ENCODE measurements around the gene PLBD1.

Gene PLBD1

DNA sequence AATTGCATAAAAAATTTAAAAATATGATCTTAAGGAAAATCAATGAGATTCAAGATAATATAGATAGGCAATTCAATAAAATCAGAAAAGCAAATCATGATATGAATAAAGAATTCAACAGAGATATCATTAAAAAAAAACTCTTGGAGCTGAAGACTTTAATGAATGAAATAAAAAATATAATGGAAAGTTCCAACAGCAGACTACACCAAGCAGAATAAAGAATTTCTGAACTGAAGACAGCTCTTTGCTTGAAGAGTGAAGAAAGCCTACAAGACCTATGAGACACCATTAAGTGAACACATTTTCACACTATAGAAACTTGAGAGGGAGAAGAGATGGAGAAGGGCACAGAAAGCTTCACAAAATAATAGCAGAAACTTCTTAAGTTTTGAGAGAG is 45.9 kb downstream of the PLBD1 start:
- no peak for DNase-seq (ENCODE audit: low read depth in 1 of 2, low spot score in 1 of 2)
- TF ChIP-seq POLR2AphosphoS5 (IDR thresholded peaks at IDR 0.05; ENCODE audit: low read depth), result no peak
- TF ChIP-seq, protein P1, sequence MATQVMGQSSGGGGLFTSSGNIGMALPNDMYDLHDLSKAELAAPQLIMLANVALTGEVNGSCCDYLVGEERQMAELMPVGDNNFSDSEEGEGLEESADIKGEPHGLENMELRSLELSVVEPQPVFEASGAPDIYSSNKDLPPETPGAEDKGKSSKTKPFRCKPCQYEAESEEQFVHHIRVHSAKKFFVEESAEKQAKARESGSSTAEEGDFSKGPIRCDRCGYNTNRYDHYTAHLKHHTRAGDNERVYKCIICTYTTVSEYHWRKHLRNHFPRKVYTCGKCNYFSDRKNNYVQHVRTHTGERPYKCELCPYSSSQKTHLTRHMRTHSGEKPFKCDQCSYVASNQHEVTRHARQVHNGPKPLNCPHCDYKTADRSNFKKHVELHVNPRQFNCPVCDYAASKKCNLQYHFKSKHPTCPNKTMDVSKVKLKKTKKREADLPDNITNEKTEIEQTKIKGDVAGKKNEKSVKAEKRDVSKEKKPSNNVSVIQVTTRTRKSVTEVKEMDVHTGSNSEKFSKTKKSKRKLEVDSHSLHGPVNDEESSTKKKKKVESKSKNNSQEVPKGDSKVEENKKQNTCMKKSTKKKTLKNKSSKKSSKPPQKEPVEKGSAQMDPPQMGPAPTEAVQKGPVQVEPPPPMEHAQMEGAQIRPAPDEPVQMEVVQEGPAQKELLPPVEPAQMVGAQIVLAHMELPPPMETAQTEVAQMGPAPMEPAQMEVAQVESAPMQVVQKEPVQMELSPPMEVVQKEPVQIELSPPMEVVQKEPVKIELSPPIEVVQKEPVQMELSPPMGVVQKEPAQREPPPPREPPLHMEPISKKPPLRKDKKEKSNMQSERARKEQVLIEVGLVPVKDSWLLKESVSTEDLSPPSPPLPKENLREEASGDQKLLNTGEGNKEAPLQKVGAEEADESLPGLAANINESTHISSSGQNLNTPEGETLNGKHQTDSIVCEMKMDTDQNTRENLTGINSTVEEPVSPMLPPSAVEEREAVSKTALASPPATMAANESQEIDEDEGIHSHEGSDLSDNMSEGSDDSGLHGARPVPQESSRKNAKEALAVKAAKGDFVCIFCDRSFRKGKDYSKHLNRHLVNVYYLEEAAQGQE (IDR thresholded peaks at IDR 0.05; ENCODE audit: insufficient replicate concordance, low read depth), result no peak
- TF ChIP-seq CTCF (IDR thresholded peaks at IDR 0.05; ENCODE audit: insufficient read depth, low read length), result no peak
- no peak for TF ChIP-seq GABPA (IDR thresholded peaks at IDR 0.05; ENCODE audit: low read depth)
- TF ChIP-seq SPI1 (IDR thresholded peaks at IDR 0.05; ENCODE audit: borderline replicate concordance, low read depth), result no peak
- no peak overlapping the region for H3K4me3 ChIP-seq (replicated peaks; ENCODE audit: insufficient read depth, low read length)

DNA sequence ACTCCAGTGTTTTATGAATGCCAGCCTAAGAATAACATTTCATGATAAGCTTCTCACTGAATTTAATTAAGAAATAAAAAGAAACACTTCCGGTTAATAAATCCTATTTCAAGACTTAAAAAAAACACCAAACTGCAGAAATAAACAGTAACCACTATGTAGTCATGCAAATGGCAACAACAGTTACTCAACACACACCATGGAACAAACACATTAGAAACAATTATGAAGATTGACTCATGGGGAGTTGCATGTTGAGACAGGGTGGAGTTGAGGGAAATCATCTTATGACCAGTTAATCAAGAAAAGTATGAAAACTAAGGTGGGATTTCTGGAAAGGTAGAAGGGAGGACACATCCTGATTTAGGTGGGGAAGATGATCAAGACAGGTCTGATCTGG is 52.7 kb downstream of the PLBD1 start:
- Histone ChIP-seq H3K27me3 (ENCODE audit: insufficient read depth, poor library complexity, severe bottlenecking) (no peaks in the 10 kb centered on the region), H3K4me3 (replicated peaks; ENCODE audit: insufficient read depth, low read length) (no peak overlapping the region), H3K27ac (replicated peaks) (no peak overlapping the region)
- TF ChIP-seq CTCF (IDR thresholded peaks at IDR 0.05; ENCODE audit: insufficient read depth, low read length) (no peak), GABPA (IDR thresholded peaks at IDR 0.05; ENCODE audit: low read depth) (no peak), POLR2AphosphoS5 (IDR thresholded peaks at IDR 0.05; ENCODE audit: low read depth) (no peak), SPI1 (IDR thresholded peaks at IDR 0.05; ENCODE audit: borderline replicate concordance, low read depth) (no peak)
- TF ChIP-seq, protein P1 (IDR thresholded peaks at IDR 0.05; ENCODE audit: insufficient replicate concordance, low read depth), result no peak
- DNase-seq (ENCODE audit: low read depth in 1 of 2, low spot score in 1 of 2), result no peak

More for the DNA sequence above, 45.9 kb downstream of the PLBD1 start:
- Histone ChIP-seq H3K27ac (replicated peaks) (no peak overlapping the region), H3K27me3 (ENCODE audit: insufficient read depth, poor library complexity, severe bottlenecking) (no peaks in the 10 kb centered on the region)

DNA sequence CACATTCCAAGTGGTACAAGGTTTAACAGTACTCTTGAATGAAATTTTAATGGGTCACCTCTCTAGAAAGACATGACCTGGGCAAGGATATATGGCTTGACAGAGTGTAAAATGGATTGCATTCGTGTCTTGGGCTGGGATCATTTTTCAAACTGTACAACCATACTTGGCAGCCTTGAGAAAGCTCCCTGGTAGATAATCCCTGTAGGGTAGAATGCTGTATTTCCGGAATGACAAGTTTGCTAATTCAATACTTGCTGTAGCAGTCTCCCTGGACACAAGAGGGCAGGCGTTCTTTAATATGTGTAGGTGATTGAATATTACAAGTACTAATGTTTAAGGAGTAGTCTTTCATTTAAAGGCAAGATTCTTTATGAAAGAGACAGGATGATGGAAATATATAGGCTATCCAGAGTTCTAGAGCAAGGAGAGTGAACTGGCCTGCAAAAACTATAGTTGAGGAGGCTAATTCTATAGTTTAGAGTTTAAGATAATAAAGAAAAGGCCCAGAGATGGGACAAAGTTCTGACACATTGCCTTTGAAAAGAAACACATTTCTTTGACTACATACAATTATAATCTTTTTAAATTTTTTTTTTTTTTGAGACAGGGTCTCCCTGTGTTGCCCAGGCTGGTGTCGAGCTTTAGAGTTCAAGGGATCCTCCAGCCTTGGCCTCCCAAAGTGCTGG is 53.4 kb downstream of the PLBD1 start:
- H3K27ac ChIP-seq (replicated peaks), result no peak overlapping the region
- TF ChIP-seq CTCF (IDR thresholded peaks at IDR 0.05; ENCODE audit: insufficient read depth, low read length) (peak; percentile 47), POLR2AphosphoS5 (IDR thresholded peaks at IDR 0.05; ENCODE audit: low read depth) (no peak)
- TF ChIP-seq, protein P1 (IDR thresholded peaks at IDR 0.05; ENCODE audit: insufficient replicate concordance, low read depth), result no peak
- DNase-seq (ENCODE audit: low read depth in 1 of 2, low spot score in 1 of 2), result peak in 1 of 2 experiments; percentile 57
- H3K27me3 ChIP-seq (ENCODE audit: insufficient read depth, poor library complexity, severe bottlenecking), result no peaks in the 10 kb centered on the region
- H3K4me3 ChIP-seq (replicated peaks; ENCODE audit: insufficient read depth, low read length), result no peak overlapping the region
